Fibroblast of lung (primary cell): ENCODE data around the gene PTMA. TPM values are rescaled to one million over a fixed set of nuclear protein-coding genes. Genes with fewer than 3 reads are reported as not detected.

Experiments used
- DNase-seq, 2 donors: peaks; one replicate each; pipeline versions ENCODE4 v3.0.0 to v3.0.0-alpha.2; 2010; ENCODE audit warnings: low read depth in 2 of 2
- H2AFZ ChIP-seq: 2 replicates; pipeline ENCODE4 v1.5.1; 2012; ENCODE audit warnings: low read length, control low read depth, inconsistent platforms
- H3K27ac ChIP-seq: 2 replicates; pipeline ENCODE4 v1.5.1; 2011; ENCODE audit warnings: low read length, control low read depth; ENCODE audit not compliant: insufficient read depth
- H3K27me3 ChIP-seq: 2 replicates; pipeline ENCODE4 v1.5.1; 2011; ENCODE audit warnings: mild to moderate bottlenecking, low read length; ENCODE audit not compliant: control insufficient read depth, insufficient read depth
- H3K36me3 ChIP-seq: 2 replicates; pipeline ENCODE4 v1.5.1; 2011; ENCODE audit warnings: low read length; ENCODE audit not compliant: control insufficient read depth, insufficient read depth
- H3K4me1 ChIP-seq: 2 replicates; pipeline ENCODE4 v1.5.1; 2011; ENCODE audit warnings: low read length; ENCODE audit not compliant: control insufficient read depth, insufficient read depth; ENCODE audit errors: extremely low read depth
- H3K4me2 ChIP-seq: 2 replicates; pipeline ENCODE4 v1.5.1; 2011; ENCODE audit warnings: low read length, control low read depth; ENCODE audit not compliant: insufficient read depth; ENCODE audit errors: extremely low read depth
- H3K4me3 ChIP-seq, 4 experiments: fragments of 200-600 bp in 1 of 4; sonication (generic) in 1 of 4; replicated peaks in 1 of 4; 2 replicates each; pipeline ENCODE4 v1.5.1; 2011 to 2016; ENCODE audit warnings: low read length in 4 of 4, low read depth in 3 of 4, mild to moderate bottlenecking in 3 of 4, control low read depth in 2 of 4, inconsistent platforms in 1 of 4, mixed read lengths in 1 of 4; ENCODE audit not compliant: insufficient read depth in 1 of 4; ENCODE audit errors: control extremely low read depth in 1 of 4
- H3K79me2 ChIP-seq: 2 replicates; pipeline ENCODE4 v1.5.1; 2012; ENCODE audit warnings: mild to moderate bottlenecking, low read length, inconsistent platforms; ENCODE audit not compliant: control insufficient read depth, insufficient read depth
- H3K9ac ChIP-seq: 2 replicates; pipeline ENCODE4 v1.5.1; 2011; ENCODE audit warnings: mild to moderate bottlenecking, low read length, control low read depth; ENCODE audit not compliant: insufficient read depth
- H3K9me3 ChIP-seq: 2 replicates; pipeline ENCODE4 v1.5.1; 2012; ENCODE audit warnings: low read depth, low read length; ENCODE audit not compliant: control insufficient read depth, insufficient read depth
- H4K20me1 ChIP-seq: 2 replicates; pipeline ENCODE4 v1.5.1; 2011; ENCODE audit warnings: low read length; ENCODE audit not compliant: control insufficient read depth, insufficient read depth; ENCODE audit errors: extremely low read depth
- CTCF ChIP-seq, 2 donors: IDR thresholded peaks in 1 of 2; conservative IDR thresholded peaks in 1 of 2; 1 replicate in 1 of 2; 2 replicates in 1 of 2; pipeline ENCODE4 v1.5.1; 2011 to 2012; ENCODE audit warnings: low read length in 2 of 2, control low read depth in 1 of 2, inconsistent platforms in 1 of 2, low read depth in 1 of 2, mild to moderate bottlenecking in 1 of 2
- EZH2 ChIP-seq: IDR thresholded peaks from 2 replicates; pipeline ENCODE4 v1.5.1; 2012; ENCODE audit warnings: low read length, control low read depth, mild to moderate bottlenecking; ENCODE audit errors: missing control alignments
- polyA plus RNA-seq, 2 donors: library from polyadenylated mRNA; depleted of rRNA in 1 of 2; stranded (reverse) in 1 of 2; unstranded in 1 of 2; fragments of >200 nt; gene quantifications; 2 replicates each; pipeline ENCODE4 v1.2.1, GENCODE V29; 2011 to 2012; ENCODE audit warnings: missing spikeins in 1 of 2
- total RNA-seq: library from RNA; depleted of rRNA; stranded (reverse); fragments of >200 nt; gene quantifications from 2 replicates; pipeline ENCODE4 v1.2.1, GENCODE V29; 2014

PTMA gene
- total and polyA plus RNA-seq, 2 donors (not counting 1 experiment from before 2014, with no cell fraction given) = 481 to 650 TPM

GRCh38 chr2:231727621-231728020 is 19.3 kb downstream of the PTMA start:
- TF ChIP-seq EZH2 = no peak
- no peak for TF ChIP-seq CTCF (conservative IDR thresholded peaks at IDR 0.05 in 1 of 2, IDR thresholded peaks at IDR 0.05 in 1 of 2; ENCODE audit: low read depth in 1 of 2, low read length in 2 of 2)
- no peak overlapping the region for H3K27ac ChIP-seq
- H3K4me1 ChIP-seq = no peaks in the 10 kb centered on the region
- no peak overlapping the region for H2AFZ ChIP-seq
- no peak for DNase-seq
- no peak overlapping the region for H3K4me3 ChIP-seq
- no peaks in the 10 kb centered on the region for H3K36me3 ChIP-seq
- H3K4me2 ChIP-seq = no peak overlapping the region
- no peak overlapping the region for H3K9ac ChIP-seq
- H3K79me2 ChIP-seq = no peaks in the 10 kb centered on the region
- no peaks in the 10 kb centered on the region for H3K9me3 ChIP-seq
- no peaks in the 10 kb centered on the region for H4K20me1 ChIP-seq
- H3K27me3 ChIP-seq = no peaks in the 10 kb centered on the region

GRCh38 chr2:231732604-231733003 is 24.3 kb downstream of the PTMA start:
- H2AFZ ChIP-seq = no peak overlapping the region
- no peaks in the 10 kb centered on the region for H3K27me3 ChIP-seq
- no peaks in the 10 kb centered on the region for H3K4me1 ChIP-seq
- no peaks in the 10 kb centered on the region for H3K36me3 ChIP-seq
- no peak for TF ChIP-seq CTCF (conservative IDR thresholded peaks at IDR 0.05 in 1 of 2, IDR thresholded peaks at IDR 0.05 in 1 of 2; ENCODE audit: low read depth in 1 of 2, low read length in 2 of 2)
- no peak for TF ChIP-seq EZH2
- no peaks in the 10 kb centered on the region for H3K79me2 ChIP-seq
- no peak overlapping the region for H3K27ac ChIP-seq
- no peak overlapping the region for H3K4me2 ChIP-seq
- H3K9ac ChIP-seq = no peak overlapping the region
- DNase-seq = no peak
- no peak overlapping the region for H3K4me3 ChIP-seq
- H4K20me1 ChIP-seq = no peaks in the 10 kb centered on the region
- H3K9me3 ChIP-seq = no peaks in the 10 kb centered on the region

GRCh38 chr2:231737761-231738160 is 29.4 kb downstream of the PTMA start:
- DNase-seq = no peak
- Histone ChIP-seq H3K27me3 (no peaks in the 10 kb centered on the region), H3K36me3 (no peaks in the 10 kb centered on the region)

More at GRCh38 chr2:231737761-231738160, 29.4 kb downstream of the PTMA start:
- H3K4me3 ChIP-seq = no peak overlapping the region
- H2AFZ ChIP-seq = no peak overlapping the region
- no peak for TF ChIP-seq EZH2
- no peak for TF ChIP-seq CTCF (conservative IDR thresholded peaks at IDR 0.05 in 1 of 2, IDR thresholded peaks at IDR 0.05 in 1 of 2; ENCODE audit: low read depth in 1 of 2, low read length in 2 of 2)
- H3K9me3 ChIP-seq = no peaks in the 10 kb centered on the region
- H3K79me2 ChIP-seq = no peaks in the 10 kb centered on the region
- H3K9ac ChIP-seq = no peak overlapping the region
- no peak overlapping the region for H3K4me2 ChIP-seq
- H3K27ac ChIP-seq = no peak overlapping the region
- no peaks in the 10 kb centered on the region for H3K4me1 ChIP-seq
- H4K20me1 ChIP-seq = no peaks in the 10 kb centered on the region
